Testis (tissue), 3 donors: ENCODE measurements around the gene ZNF440. TPM values are rescaled to one million over a fixed set of nuclear protein-coding genes. Genes with fewer than 3 reads are reported as not detected.
"Not testable (repeated sequence)": the region's sequence is repeated elsewhere in the genome, so short reads cannot be mapped to it uniquely, and the experiment has no call there.

Experiments used
- DNase-seq: peaks from one replicate; pipeline ENCODE4 v3.0.0-alpha.2; 2019
- H3K27ac ChIP-seq, 2 donors: fragments of 200-600 bp; sonication (generic); one replicate each; pipeline ENCODE4 v1.5.1; 2019
- H3K27me3 ChIP-seq: fragments of 200-600 bp; sonication (generic); one replicate; pipeline ENCODE4 v1.5.1; 2019
- H3K36me3 ChIP-seq: fragments of 200-600 bp; sonication (generic); one replicate; pipeline ENCODE4 v1.5.1; 2017; ENCODE audit warnings: low read depth; ENCODE audit errors: missing control alignments
- H3K4me1 ChIP-seq: fragments of 200-600 bp; sonication (generic); one replicate; pipeline ENCODE4 v1.5.1; 2019
- H3K4me3 ChIP-seq, 2 donors: fragments of 200-600 bp; sonication (generic); one replicate each; pipeline ENCODE4 v1.5.1; 2017 to 2019
- H3K9me3 ChIP-seq: fragments of 200-600 bp; sonication (generic); one replicate; pipeline ENCODE4 v1.5.1; 2017
- POLR2A ChIP-seq: fragments of 450-650 bp; IDR thresholded peaks from one replicate; pipeline ENCODE4 v1.6.1; 2017; ENCODE audit warnings: antibody characterized with exemption, mild to moderate bottlenecking, moderate library complexity
- WGBS, 2 donors: methylation state at CpG; one replicate each; pipeline ENCODE4 v1.1.5; 2018; 5-methylcytosine and 5-hydroxymethylcytosine counted together
- intact Hi-C: fragments of 100-400 bp; cut with DNase I; formaldehyde crosslinking; loops from one replicate; pipeline ENCODE4 v1.15.1; 2023; ENCODE audit warnings: low total_unique reads
- polyA plus RNA-seq: library from polyadenylated mRNA; stranded (reverse); fragments of 350-450 nt; fragmentation: Illumina TruSeq; extraction: RNeasy Lipid Tissue Mini Kit (QIAGEN cat#74804); gene quantifications from one replicate; pipeline ENCODE4 v1.2.3, GENCODE V29; 2014; ENCODE audit warnings: low read depth, low replicate concordance; ENCODE audit not compliant: insufficient read depth
- total RNA-seq, 2 donors: library from RNA; depleted of rRNA; stranded (reverse); fragments of >200 nt; gene quantifications; one replicate each; pipeline ENCODE4 v1.2.3, GENCODE V29; 2016
- TF ChIP-seq, protein P1 (sequence below), 3 experiments: fragments of 450-650 bp in 2 of 3; fragments of 200-600 bp in 1 of 3; sonication (generic) in 1 of 3; IDR thresholded peaks; one replicate each; pipeline ENCODE4 v1.5.1; 2016 to 2019; ENCODE audit warnings: antibody characterized with exemption in 3 of 3, mild to moderate bottlenecking in 2 of 3, moderate library complexity in 1 of 3

Gene ZNF440
- total and polyA plus RNA-seq, 3 donors from 2014 or later: 11.3 to 16.7 (median 14.1) TPM

DNA sequence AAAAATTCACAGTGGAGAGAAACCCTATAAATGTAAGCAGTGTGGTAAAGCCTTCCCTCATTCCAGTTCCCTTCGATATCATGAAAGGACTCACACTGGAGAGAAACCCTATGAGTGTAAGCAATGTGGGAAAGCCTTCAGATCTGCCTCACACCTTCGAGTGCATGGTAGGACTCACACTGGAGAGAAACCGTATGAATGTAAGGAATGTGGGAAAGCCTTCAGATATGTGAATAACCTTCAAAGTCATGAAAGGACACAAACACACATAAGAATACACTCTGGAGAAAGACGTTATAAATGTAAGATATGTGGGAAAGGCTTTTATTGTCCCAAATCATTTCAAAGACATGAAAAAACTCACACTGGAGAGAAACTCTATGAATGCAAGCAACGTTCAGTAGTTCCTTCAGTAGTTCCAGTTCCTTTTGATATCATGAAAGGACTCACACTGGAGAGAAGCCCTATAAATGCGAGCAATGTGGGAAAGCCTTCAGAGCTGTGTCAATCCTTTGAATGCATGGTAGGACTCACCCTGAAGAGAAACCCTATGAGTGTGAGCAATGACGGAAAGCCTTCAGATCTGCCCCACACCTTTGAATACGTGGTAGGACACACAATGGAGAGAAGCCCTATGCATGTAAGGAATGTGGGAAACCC is 18.3 kb downstream of the ZNF440 start:
- Histone ChIP-seq H3K27me3 (no peaks in the 10 kb centered on the region), H3K9me3 (no peaks in the 10 kb centered on the region), H3K36me3 (no peaks in the 10 kb centered on the region), H3K4me3 (no peak overlapping the region), H3K27ac (no peak overlapping the region), H3K4me1 (no peaks in the 10 kb centered on the region)
- intact Hi-C loops: no loop called here
- DNase-seq: no peak
- TF ChIP-seq, protein P1, sequence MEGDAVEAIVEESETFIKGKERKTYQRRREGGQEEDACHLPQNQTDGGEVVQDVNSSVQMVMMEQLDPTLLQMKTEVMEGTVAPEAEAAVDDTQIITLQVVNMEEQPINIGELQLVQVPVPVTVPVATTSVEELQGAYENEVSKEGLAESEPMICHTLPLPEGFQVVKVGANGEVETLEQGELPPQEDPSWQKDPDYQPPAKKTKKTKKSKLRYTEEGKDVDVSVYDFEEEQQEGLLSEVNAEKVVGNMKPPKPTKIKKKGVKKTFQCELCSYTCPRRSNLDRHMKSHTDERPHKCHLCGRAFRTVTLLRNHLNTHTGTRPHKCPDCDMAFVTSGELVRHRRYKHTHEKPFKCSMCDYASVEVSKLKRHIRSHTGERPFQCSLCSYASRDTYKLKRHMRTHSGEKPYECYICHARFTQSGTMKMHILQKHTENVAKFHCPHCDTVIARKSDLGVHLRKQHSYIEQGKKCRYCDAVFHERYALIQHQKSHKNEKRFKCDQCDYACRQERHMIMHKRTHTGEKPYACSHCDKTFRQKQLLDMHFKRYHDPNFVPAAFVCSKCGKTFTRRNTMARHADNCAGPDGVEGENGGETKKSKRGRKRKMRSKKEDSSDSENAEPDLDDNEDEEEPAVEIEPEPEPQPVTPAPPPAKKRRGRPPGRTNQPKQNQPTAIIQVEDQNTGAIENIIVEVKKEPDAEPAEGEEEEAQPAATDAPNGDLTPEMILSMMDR (IDR thresholded peaks at IDR 0.05): no peak
- no peak for TF ChIP-seq POLR2A
- 93 to 94% methylated on average over 8 of the region's 8 CpGs for WGBS, 2 donors

DNA sequence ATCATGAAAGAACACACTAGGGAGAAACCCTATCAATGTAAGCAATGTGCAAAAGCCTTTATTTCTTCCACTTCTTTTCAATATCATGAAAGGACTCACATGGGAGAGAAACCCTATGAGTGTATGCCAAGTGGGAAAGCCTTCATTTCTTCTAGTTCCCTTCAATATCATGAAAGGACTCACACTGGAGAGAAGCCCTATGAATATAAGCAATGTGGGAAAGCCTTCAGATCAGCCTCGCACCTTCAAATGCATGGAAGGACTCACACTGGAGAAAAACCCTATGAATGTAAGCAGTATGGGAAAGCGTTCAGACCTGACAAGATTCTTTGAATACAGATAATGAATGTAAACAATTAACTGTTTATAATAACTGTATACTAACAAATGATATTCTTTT is 19.5 kb downstream of the ZNF440 start:
- no peak overlapping the region for H3K4me3 ChIP-seq
- H3K36me3 ChIP-seq: no peaks in the 10 kb centered on the region
- WGBS, 2 donors: 95 to 98% methylated on average over 2 of the region's 2 CpGs
- TF ChIP-seq, protein P1 (IDR thresholded peaks at IDR 0.05): no peak
- DNase-seq: no peak
- H3K4me1 ChIP-seq: no peaks in the 10 kb centered on the region
- no peaks in the 10 kb centered on the region for H3K27me3 ChIP-seq
- intact Hi-C loops: no loop called here
- no peaks in the 10 kb centered on the region for H3K9me3 ChIP-seq
- H3K27ac ChIP-seq: no peak overlapping the region

DNA sequence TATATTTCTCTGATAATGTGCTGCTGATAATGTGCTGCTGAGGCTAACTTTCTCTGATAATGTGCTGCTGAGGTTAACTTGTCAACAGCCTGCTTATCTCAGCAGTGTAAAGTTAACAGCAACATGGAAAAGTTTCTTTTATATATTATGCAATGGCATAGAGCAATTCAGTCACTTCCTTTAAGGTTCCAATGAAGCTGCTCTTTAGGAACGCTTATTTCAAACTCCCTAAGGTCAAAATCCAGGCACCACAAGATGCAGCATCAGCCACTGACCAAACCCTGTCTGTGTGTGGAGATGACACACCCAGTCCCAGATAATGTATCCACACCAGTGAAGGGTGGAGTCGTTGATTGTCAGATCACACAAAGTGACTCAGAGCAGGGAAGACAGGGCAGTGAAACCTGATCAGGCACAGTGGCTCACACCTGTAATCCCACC is 21.6 kb downstream of the ZNF440 start:
- intact Hi-C loops, H3K4me3 ChIP-seq, H3K36me3 ChIP-seq, H3K4me1 ChIP-seq, DNase-seq, H3K27me3 ChIP-seq, H3K9me3 ChIP-seq, H3K27ac ChIP-seq: not testable (repeated sequence)
- WGBS, 2 donors: 67 to 75% methylated on average over 2 of the region's 2 CpGs

DNA sequence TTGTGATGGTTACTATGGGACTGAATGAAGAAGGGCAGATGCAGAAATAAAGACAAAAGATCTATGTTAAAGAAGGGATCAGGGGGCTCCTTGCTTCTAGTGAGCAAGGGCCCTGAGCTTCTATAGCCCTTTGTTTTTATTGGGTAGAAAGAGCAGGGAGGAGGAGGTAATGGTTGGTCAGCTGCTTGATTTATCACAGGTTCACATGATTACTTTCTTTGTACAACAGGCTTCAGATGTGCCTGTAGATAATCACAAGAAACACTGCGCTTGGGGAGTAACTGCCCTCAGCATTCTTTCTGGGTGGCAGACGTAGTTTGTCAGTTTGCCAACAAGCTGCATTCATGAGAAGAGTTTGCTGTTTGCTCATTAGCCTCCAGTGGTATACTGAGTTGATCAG is 29.6 kb downstream of the ZNF440 start:
- TF ChIP-seq, protein P1 (IDR thresholded peaks at IDR 0.05): no peak
- no peak for TF ChIP-seq POLR2A
- H3K27ac ChIP-seq: peak overlapping the region; percentile 20 to 38
- intact Hi-C loops: no loop called here
- H3K9me3 ChIP-seq: no peaks in the 10 kb centered on the region
- DNase-seq: peak; percentile 74
- no peaks in the 10 kb centered on the region for H3K36me3 ChIP-seq
- no peak overlapping the region for H3K4me3 ChIP-seq
- 36 to 50% methylated on average over 2 of the region's 2 CpGs for WGBS, 2 donors
- peaks cover 6% of the 10 kb centered on the region for H3K4me1 ChIP-seq
- H3K27me3 ChIP-seq: no peaks in the 10 kb centered on the region

DNA sequence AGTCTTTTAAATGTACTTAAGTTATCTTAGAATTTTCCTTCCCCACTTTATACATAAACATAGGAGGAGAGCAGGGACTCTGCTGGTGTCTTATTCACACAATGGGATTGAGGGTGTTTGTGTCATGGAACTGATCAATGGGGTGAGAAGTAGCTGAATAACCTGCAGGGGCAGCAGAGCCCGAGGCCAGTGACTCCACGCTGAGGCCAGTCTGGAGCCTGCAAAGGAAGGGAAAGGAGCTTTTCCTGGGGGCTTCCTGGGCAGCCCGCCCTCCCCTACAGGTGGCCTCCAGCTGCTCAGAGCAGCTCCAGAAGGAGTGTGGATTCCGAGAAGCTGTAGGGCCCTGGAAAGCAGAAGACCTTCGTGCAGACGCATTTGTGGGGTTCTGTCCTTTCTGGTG is 33.5 kb downstream of the ZNF440 start:
- H3K4me3 ChIP-seq, H3K27me3 ChIP-seq, H3K9me3 ChIP-seq, DNase-seq, intact Hi-C loops, H3K36me3 ChIP-seq: not testable (repeated sequence)
- peaks cover 18% of the 10 kb centered on the region for H3K4me1 ChIP-seq
- H3K27ac ChIP-seq: peak overlapping the region in 1 of 2 donors; percentile 83
- 57 to 71% methylated on average over 4 to 6 of the region's 6 CpGs for WGBS, 2 donors

DNA sequence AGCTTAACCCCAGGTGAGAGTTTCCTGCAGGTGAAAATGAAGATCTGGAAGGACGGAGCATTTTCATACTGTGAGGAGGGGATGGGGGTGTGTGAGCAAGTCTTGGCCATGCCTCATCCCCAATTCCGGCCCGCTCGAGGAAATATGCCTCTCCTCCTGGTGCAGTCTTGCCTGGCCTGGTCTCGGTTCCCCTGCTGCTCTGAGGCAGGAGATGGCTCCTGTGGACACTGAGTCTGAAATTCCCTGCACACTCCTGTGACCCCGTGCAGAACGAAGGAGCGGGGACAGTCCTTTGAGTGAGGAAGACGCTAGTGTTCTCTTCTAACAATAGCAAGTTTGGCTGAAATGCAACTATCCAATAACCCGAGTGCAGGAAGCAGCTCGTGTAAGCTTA is 34.1 kb downstream of the ZNF440 start:
- peak overlapping the region in 1 of 2 donors; percentile 83 for H3K27ac ChIP-seq
- intact Hi-C loops: no loop called here
- H3K36me3 ChIP-seq: no peaks in the 10 kb centered on the region
- peak overlapping the region; percentile 63 to 73 for H3K4me3 ChIP-seq
- DNase-seq: no peak
- no peaks in the 10 kb centered on the region for H3K9me3 ChIP-seq
- 21 to 31% methylated on average over 11 of the region's 11 CpGs for whole genome bisulfite sequencing, 2 donors
- TF ChIP-seq, protein P1 (IDR thresholded peaks at IDR 0.05): no peak
- TF ChIP-seq POLR2A: no peak
- H3K27me3 ChIP-seq: no peaks in the 10 kb centered on the region
- peaks cover 18% of the 10 kb centered on the region for H3K4me1 ChIP-seq
